Measurements from ENCODE around the gene PARVB. TPM values are rescaled to one million over a fixed set of nuclear protein-coding genes. Genes with fewer than 3 reads are reported as not detected.

PARVB gene
- total RNA-seq, 4 donors from 2014 or later, result 59.5 to 82.0 (median 61.2) TPM

GRCh38 chr22:43983808-43984207, 40.3 kb upstream of the PARVB start:
- ATAC-seq (ENCODE audit: low FRiP score) (no peak), DNase-seq (ENCODE audit: low spot score) (no peak)
- no peak for TF ChIP-seq CTCF (IDR thresholded peaks at IDR 0.05)

- DNase-seq (ENCODE audit: low spot score), result no peak
- TF ChIP-seq CTCF (IDR thresholded peaks at IDR 0.05), result no peak
- no peak for ATAC-seq (ENCODE audit: low FRiP score)
These were observed 38.6 kb upstream of the PARVB start for GRCh38 chr22:43985532-43985931.

- no peak for ATAC-seq (ENCODE audit: low FRiP score)
These were observed 35.8 kb upstream of the PARVB start for GRCh38 chr22:43988116-43988820.

GRCh38 chr22:43988960-43989359, 35.1 kb upstream of the PARVB start:
- ATAC-seq (ENCODE audit: low FRiP score), result no peak

More at GRCh38 chr22:43988116-43988820, 35.8 kb upstream of the PARVB start:
- DNase-seq (ENCODE audit: low spot score), result no peak
- no peak for TF ChIP-seq CTCF (IDR thresholded peaks at IDR 0.05)

DNA sequence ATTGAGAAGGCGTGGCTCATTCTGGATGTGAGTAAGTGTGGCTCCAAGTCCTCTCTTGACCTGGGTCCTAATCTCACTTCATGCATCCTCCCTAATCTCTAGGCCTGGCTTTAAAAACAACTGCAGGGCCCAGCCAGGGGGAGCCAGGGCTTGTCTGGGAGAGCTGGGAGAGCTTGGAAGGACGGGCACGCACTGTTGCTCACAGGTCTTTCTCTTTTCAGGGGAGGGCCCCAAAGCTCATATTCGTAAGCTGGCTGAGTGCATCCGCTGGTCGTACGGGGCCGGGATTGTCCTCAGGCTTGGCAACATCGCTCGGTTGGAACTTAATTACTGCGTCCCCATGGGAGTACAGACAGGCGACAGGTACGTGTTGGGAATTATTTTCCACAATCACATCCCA, 34.1 kb upstream of the PARVB start:
- ATAC-seq (ENCODE audit: low FRiP score) (no peak), DNase-seq (ENCODE audit: low spot score) (no peak)
- no peak for TF ChIP-seq CTCF (IDR thresholded peaks at IDR 0.05)

More at GRCh38 chr22:43988960-43989359, 35.1 kb upstream of the PARVB start:
- no peak for TF ChIP-seq CTCF (IDR thresholded peaks at IDR 0.05)
- no peak for DNase-seq (ENCODE audit: low spot score)

DNA sequence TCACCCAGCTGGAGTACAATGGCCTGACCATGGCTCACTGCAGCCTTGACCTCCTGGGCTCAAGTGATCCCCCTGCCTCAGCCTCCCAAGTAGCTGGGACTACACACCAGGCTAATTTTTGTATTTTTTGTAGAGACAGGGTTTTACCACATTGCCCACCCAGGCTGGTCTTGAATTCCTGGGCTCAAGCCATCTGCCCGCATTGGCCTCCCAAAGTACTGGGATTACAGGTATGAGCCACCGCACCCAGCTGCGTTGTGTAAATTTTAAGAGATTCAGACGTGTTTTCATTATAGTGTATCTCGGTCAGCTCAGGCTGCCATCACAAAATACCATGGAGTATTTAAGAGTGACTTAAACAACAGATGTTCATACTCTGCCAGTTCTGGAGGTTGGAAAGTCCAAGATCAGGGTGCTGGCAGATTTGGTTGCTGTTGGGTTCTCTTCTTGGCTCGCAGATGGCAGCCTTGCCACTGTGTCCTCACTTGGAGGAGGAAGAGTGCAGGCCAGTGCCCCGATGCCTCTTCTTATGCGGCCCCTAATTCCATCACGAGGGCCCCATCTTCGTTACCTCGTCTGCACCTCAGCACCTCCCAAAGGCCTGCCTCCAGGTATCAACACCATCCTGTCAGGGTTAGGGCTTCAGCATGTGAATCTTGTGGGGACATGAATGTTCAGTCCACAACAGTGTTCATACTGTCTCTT, 32.6 kb upstream of the PARVB start:
- DNase-seq (ENCODE audit: low spot score) (no peak), ATAC-seq (ENCODE audit: low FRiP score) (no peak)
- no peak for TF ChIP-seq CTCF (IDR thresholded peaks at IDR 0.05)

Data from omental fat pad (tissue), 4 donors.